Upper lobe of left lung (tissue), 6 donors: ENCODE measurements around the gene ARID5B. TPM values are rescaled to one million over a fixed set of nuclear protein-coding genes. Genes with fewer than 3 reads are reported as not detected.
"Not testable (repeated sequence)": the region's sequence is repeated elsewhere in the genome, so short reads cannot be mapped to it uniquely, and the experiment has no call there.

Experiments used
- ATAC-seq, 2 donors: fragments of 200-7000 bp; cut with Tn5 transposase; one replicate each; pipeline ENCODE4 v1.9.1; 2022; ENCODE audit warnings: mild to moderate bottlenecking in 2 of 2, moderate library complexity in 2 of 2; ENCODE audit not compliant: low FRiP score in 2 of 2
- DNase-seq, 2 donors: peaks; one replicate each; pipeline ENCODE4 v3.0.0-alpha.2; 2019 to 2020
- H3K27ac ChIP-seq, 4 donors: fragments of 200-600 bp; sonication (generic); one replicate each; pipeline ENCODE4 v1.5.1; 2016 to 2019
- H3K27me3 ChIP-seq, 4 donors: fragments of 200-600 bp; sonication (generic); one replicate each; pipeline ENCODE4 v1.5.1; 2017 to 2019
- H3K36me3 ChIP-seq, 4 donors: fragments of 200-600 bp; sonication (generic); one replicate each; pipeline ENCODE4 v1.5.1; 2016 to 2019
- H3K4me1 ChIP-seq, 4 donors: fragments of 200-600 bp; sonication (generic); one replicate each; pipeline ENCODE4 v1.5.1; 2018 to 2019
- H3K4me3 ChIP-seq, 4 donors: fragments of 200-600 bp; sonication (generic); one replicate each; pipeline ENCODE4 v1.5.1; 2017 to 2019; ENCODE audit warnings: mild to moderate bottlenecking in 2 of 4, moderate library complexity in 1 of 4
- H3K9me3 ChIP-seq, 4 donors: fragments of 200-600 bp; sonication (generic); one replicate each; pipeline ENCODE4 v1.5.1; 2018 to 2019
- CTCF ChIP-seq, 6 experiments: fragments of 450-650 bp in 4 of 6; fragments of 200-600 bp in 2 of 6; sonication (generic) in 2 of 6; IDR thresholded peaks; one replicate each; pipeline ENCODE4 v1.5.1; 2016 to 2019; ENCODE audit warnings: antibody characterized with exemption in 6 of 6
- EP300 ChIP-seq, 4 donors: sonication (generic); formaldehyde crosslinking; IDR thresholded peaks; one replicate each; pipeline ENCODE4 v1.5.1; 2017; ENCODE audit warnings: antibody characterized with exemption in 4 of 4, control low read depth in 2 of 4
- POLR2A ChIP-seq, 4 donors: fragments of 450-650 bp; IDR thresholded peaks; one replicate each; pipeline ENCODE4 v1.5.1; 2016 to 2017; ENCODE audit warnings: antibody characterized with exemption in 4 of 4, mild to moderate bottlenecking in 2 of 4
- POLR2AphosphoS5 ChIP-seq, 2 donors: sonication (generic); formaldehyde crosslinking; IDR thresholded peaks; one replicate each; pipeline ENCODE4 v1.5.1; 2017; ENCODE audit warnings: antibody characterized with exemption in 2 of 2
- WGBS, 2 donors: methylation state at CpG; one replicate each; pipeline ENCODE4 v1.1.5; 2017 to 2018; 5-methylcytosine and 5-hydroxymethylcytosine counted together
- total RNA-seq, 6 donors: library from RNA; depleted of rRNA in 4 of 6; stranded (reverse); fragments of >200 nt in 4 of 6; gene quantifications; one replicate each; pipeline versions ENCODE4 v1.1.0 to v1.2.1, GENCODE V29; 2016 to 2021
- donor health status: DM: no; HTN: no; CAD: no; lungs with moderate emphysema.
- donor health status: DM: no; HTN: yes; CAD: no; lungs with severe emphysema.

The ARID5B gene
- total RNA-seq, 6 donors from 2014 or later: 20.2 to 51.3 (median 28.4) TPM

- Histone ChIP-seq H3K9me3 (no peaks in the 10 kb centered on the region), H3K36me3 (no peaks in the 10 kb centered on the region), H3K4me3 (no peak overlapping the region), H3K4me1 (peaks cover 0 to 18% (median 14%) of the 10 kb centered on the region in 4 donors), H3K27ac (no peak overlapping the region), H3K27me3 (no peaks in the 10 kb centered on the region)
- ATAC-seq (no peak), DNase-seq (no peak)
- no peak for TF ChIP-seq CTCF (IDR thresholded peaks at IDR 0.05)
- TF ChIP-seq POLR2AphosphoS5 (IDR thresholded peaks at IDR 0.05): no peak
- TF ChIP-seq POLR2A (IDR thresholded peaks at IDR 0.05): no peak
- no peak for TF ChIP-seq EP300 (IDR thresholded peaks at IDR 0.05)
- WGBS, 2 donors: 62 to 70% methylated on average over 8 of the region's 8 CpGs
These were observed 73.3 kb downstream of the ARID5B start for GRCh38 chr10:61974601-61975390.

DNA sequence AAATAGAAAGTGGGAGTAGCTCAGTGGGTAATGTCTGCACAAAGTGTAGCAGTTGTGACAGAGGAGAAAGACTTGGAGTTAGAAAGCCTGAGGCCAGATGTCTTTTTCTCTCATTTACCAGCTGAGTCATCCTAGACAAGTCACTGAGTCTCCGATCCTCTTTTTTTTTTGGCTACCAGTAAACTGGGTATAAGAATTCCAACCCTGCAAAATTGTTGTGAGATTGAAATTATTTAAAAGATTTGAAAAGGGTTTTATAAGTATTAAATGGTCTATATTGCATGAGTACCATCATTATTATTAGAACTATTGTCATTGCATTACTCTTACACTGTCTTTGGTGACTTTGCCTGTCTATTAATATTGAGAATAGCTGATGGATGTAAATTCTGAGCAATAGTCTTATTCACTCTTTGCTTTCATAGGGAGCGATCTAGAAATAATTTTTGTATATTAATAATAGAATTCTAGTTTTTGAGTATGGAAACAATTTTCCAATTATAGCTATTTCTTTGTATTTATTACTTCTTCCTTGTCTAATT is 74.0 kb downstream of the ARID5B start:
- Histone ChIP-seq H3K4me3 (no peak overlapping the region), H3K36me3 (no peaks in the 10 kb centered on the region), H3K27ac (no peak overlapping the region), H3K9me3 (no peaks in the 10 kb centered on the region), H3K27me3 (no peaks in the 10 kb centered on the region), H3K4me1 (peaks cover 0 to 18% (median 12%) of the 10 kb centered on the region in 4 donors)
- ATAC-seq: peak in 1 of 2 donors; percentile 87
- TF ChIP-seq EP300 (IDR thresholded peaks at IDR 0.05) (no peak), CTCF (IDR thresholded peaks at IDR 0.05) (no peak), POLR2AphosphoS5 (IDR thresholded peaks at IDR 0.05) (no peak)
- DNase-seq: no peak
- whole genome bisulfite sequencing, 2 donors: 80 to 82% methylated on average over 2 of the region's 2 CpGs

- H3K27me3 ChIP-seq, H3K36me3 ChIP-seq, H3K27ac ChIP-seq, ATAC-seq, DNase-seq, H3K9me3 ChIP-seq, H3K4me3 ChIP-seq: not testable (repeated sequence)
- H3K4me1 ChIP-seq: peaks cover 0 to 12% (median 4%) of the 10 kb centered on the region in 4 donors
- WGBS, 2 donors: 92 to 100% methylated on average over 3 of the region's 3 CpGs
These were observed 75.6 kb downstream of the ARID5B start for GRCh38 chr10:61976951-61977721.

DNA sequence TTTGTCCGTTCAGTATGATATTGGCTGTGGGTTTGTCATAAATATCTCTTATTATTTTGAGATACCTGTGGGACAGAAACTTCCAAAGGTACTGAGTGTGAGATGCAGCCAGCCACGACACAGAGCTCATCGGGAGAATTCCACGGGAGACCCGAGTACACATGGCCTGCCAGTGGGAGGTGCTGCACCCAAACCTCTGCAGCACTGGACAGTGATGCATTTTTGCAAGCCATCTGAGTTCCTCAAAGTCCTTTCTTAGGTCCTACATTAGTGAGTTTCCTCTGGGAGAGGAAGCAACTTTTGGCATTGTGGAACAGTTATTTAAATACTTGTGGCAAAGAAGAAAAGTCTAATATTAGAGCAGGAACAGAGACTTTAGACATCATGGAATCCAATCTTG is 77.5 kb downstream of the ARID5B start:
- no peaks in the 10 kb centered on the region for H3K9me3 ChIP-seq
- 88 to 90% methylated on average over 2 to 5 of the region's 5 CpGs for WGBS, 2 donors

More for the DNA sequence above, 77.5 kb downstream of the ARID5B start:
- ATAC-seq: peak in 1 of 2 donors; percentile 80
- Histone ChIP-seq H3K27ac (no peak overlapping the region), H3K36me3 (no peaks in the 10 kb centered on the region), H3K4me3 (no peak overlapping the region), H3K27me3 (no peaks in the 10 kb centered on the region), H3K4me1 (peaks cover 0 to 9% (median 4%) of the 10 kb centered on the region in 4 donors)
- peak in 1 of 2 donors; percentile 62 for DNase-seq
- TF ChIP-seq CTCF (IDR thresholded peaks at IDR 0.05) (peak in 2 of 6 experiments; percentile 16 to 28), EP300 (IDR thresholded peaks at IDR 0.05) (no peak), POLR2AphosphoS5 (IDR thresholded peaks at IDR 0.05) (no peak)
